SK-N-MC (cell line): ENCODE data around the gene MISP.

Source experiments
- EZH2 ChIP-seq: fragments of 200-600 bp; sonication (generic); IDR thresholded peaks from one replicate; pipeline ENCODE4 v1.6.1; 2017; ENCODE audit warnings: antibody characterized with exemption
- FOXP2 ChIP-seq: optimal IDR thresholded peaks from 2 replicates; pipeline ENCODE3; 2011; ENCODE audit warnings: mild to moderate bottlenecking, moderate library complexity; ENCODE audit not compliant: insufficient read depth; ENCODE audit errors: extremely low read length, control extremely low read depth
- POLR2AphosphoS5 ChIP-seq: IDR thresholded peaks from 2 replicates; pipeline ENCODE4 v1.6.1; 2012; ENCODE audit warnings: mild to moderate bottlenecking, low read depth, low read length, borderline replicate concordance

DNA sequence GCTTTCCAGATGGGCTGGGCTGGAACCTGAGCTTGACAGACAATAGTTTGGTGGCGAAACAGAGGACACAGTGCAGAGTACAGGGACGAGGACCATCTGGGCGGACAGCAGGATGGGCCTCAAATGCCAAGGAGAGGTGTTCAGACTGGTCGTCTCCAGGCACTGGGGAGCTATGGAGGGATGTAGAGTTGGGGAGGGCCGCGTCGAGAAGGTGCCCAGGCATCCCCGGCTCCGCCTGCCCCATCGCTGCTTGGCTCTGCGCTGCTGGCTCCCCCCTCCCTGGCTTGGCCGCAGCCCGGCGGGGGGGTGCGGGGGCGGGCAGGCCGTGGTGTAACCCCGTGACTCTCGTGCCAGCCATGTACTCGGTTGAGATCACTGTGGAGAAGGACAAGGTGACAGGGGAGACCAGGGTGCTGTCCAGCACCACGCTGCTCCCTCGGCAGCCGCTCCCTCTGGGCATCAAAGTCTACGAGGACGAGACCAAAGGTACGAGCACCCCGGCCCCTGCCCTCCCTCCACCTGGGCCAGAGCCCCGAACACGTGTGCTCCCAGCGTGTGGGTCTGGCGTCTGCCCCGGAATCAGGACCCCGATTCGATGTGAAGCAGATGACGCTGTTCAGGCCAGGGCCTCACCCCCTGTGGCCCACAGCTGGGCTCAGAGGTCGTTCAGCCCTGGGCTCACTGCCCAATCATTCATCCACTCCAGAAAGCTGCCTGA, 10.8 kb upstream of the MISP start:
- no peak for TF ChIP-seq EZH2
- no peak for TF ChIP-seq POLR2AphosphoS5
- TF ChIP-seq FOXP2 = no peak
